H1 (cell line): Measurements from ENCODE around the gene PRDM10. TPM values are rescaled to one million over a fixed set of nuclear protein-coding genes. Genes with fewer than 3 reads are reported as not detected.
"Not testable (repeated sequence)": the region's sequence is repeated elsewhere in the genome, so short reads cannot be mapped to it uniquely, and the experiment has no call there.

Experiments used
- CTCF ChIA-PET: fragments of 300-600 bp; sonication (Branson Sonifier 250); formaldehyde crosslinking; loops from one replicate; lab custom pipeline; 2021; ENCODE audit not compliant: partially characterized antibody; lab: Charles Lee
- POLR2A ChIA-PET: fragments of 300-600 bp; sonication (Branson Sonifier 250); formaldehyde crosslinking; loops from one replicate; lab custom pipeline; 2021; ENCODE audit warnings: inconsistent platforms; ENCODE audit not compliant: partially characterized antibody; lab: Charles Lee
- DNase-seq, 2 experiments: peaks; one replicate each; pipeline versions ENCODE4 v3.0.0 to v3.0.0-alpha.2; 2010 to 2022; ENCODE audit warnings: low spot score in 2 of 2, low read depth in 1 of 2, mixed read lengths in 1 of 2
- FAIRE-seq: peaks from 2 replicates; lab custom pipeline; 2011; peaks lifted over from hg19 to GRCh38; lab: Jason Lieb, UNC
- H2AFZ ChIP-seq: 2 replicates; pipeline ENCODE4 v1.8.1; 2012; ENCODE audit warnings: low read length, inconsistent platforms
- H2AK5ac ChIP-seq: 2 replicates; pipeline ENCODE4 v1.6.1; 2013; ENCODE audit warnings: low read depth, low read length
- H2BK120ac ChIP-seq: replicated peaks from 2 replicates; pipeline ENCODE3; 2013; ENCODE audit warnings: low read depth, low read length, inconsistent platforms
- H2BK12ac ChIP-seq: 2 replicates; pipeline ENCODE4 v1.6.1; 2013; ENCODE audit warnings: low read depth, low read length
- H2BK15ac ChIP-seq: 2 replicates; pipeline ENCODE4 v1.6.1; 2013; ENCODE audit warnings: low read length
- H2BK20ac ChIP-seq: 2 replicates; pipeline ENCODE4 v1.6.1; 2013; ENCODE audit warnings: low read length
- H2BK5ac ChIP-seq: 2 replicates; pipeline ENCODE4 v1.6.1; 2013; ENCODE audit warnings: low read depth, low read length
- H3K14ac ChIP-seq: 2 replicates; pipeline ENCODE4 v1.6.1; 2013; ENCODE audit warnings: inconsistent platforms; ENCODE audit not compliant: insufficient read length
- H3K18ac ChIP-seq: 2 replicates; pipeline ENCODE4 v1.6.1; 2013; ENCODE audit warnings: low read length; ENCODE audit errors: extremely low read depth
- H3K23ac ChIP-seq: 2 replicates; pipeline ENCODE4 v1.6.1; 2013; ENCODE audit warnings: inconsistent platforms; ENCODE audit not compliant: insufficient read length
- H3K23me2 ChIP-seq: 2 replicates; pipeline ENCODE4 v1.6.1; 2013; ENCODE audit warnings: low read depth, low read length
- H3K27ac ChIP-seq: 2 replicates; pipeline ENCODE4 v1.6.1; 2011; ENCODE audit warnings: low read depth, low read length, inconsistent platforms
- H3K27me3 ChIP-seq, 4 experiments: replicated peaks in 1 of 4; 1 replicate in 1 of 4; 2 replicates in 3 of 4; pipeline versions ENCODE4 v1.6.1 to v1.8.1; 2011 to 2013; ENCODE audit warnings: low read length in 3 of 4, mild to moderate bottlenecking in 3 of 4, inconsistent platforms in 2 of 4, mixed read lengths in 2 of 4, moderate library complexity in 1 of 4; ENCODE audit not compliant: control insufficient read depth in 3 of 4, insufficient read depth in 3 of 4; ENCODE audit errors: extremely low read depth in 1 of 4
- H3K36me3 ChIP-seq, 4 experiments: 2 replicates each; pipeline versions ENCODE4 v1.6.1 to v1.8.1; 2011 to 2013; ENCODE audit warnings: mild to moderate bottlenecking in 4 of 4, low read length in 3 of 4, moderate library complexity in 2 of 4, control low read depth in 1 of 4, inconsistent platforms in 1 of 4; ENCODE audit not compliant: insufficient read depth in 4 of 4, control insufficient read depth in 2 of 4
- H3K4ac ChIP-seq: replicated peaks from 2 replicates; pipeline ENCODE3; 2013; ENCODE audit warnings: low read length, low read depth, mixed read lengths, inconsistent platforms; ENCODE audit not compliant: insufficient read length
- H3K4me1 ChIP-seq, 4 experiments: replicated peaks in 1 of 4; 1 replicate in 1 of 4; 2 replicates in 3 of 4; pipeline versions ENCODE4 v1.6.1 to v1.8.1; 2011 to 2013; ENCODE audit warnings: low read length in 3 of 4, inconsistent platforms in 2 of 4, mixed read lengths in 1 of 4; ENCODE audit not compliant: insufficient read depth in 4 of 4, control insufficient read depth in 3 of 4
- H3K4me2 ChIP-seq, 2 experiments: 2 replicates each; pipeline versions ENCODE4 v1.6.1 to v1.8.1; 2011 to 2013; ENCODE audit warnings: low read depth in 2 of 2, low read length in 2 of 2, control low read depth in 1 of 2, inconsistent platforms in 1 of 2, mild to moderate bottlenecking in 1 of 2; ENCODE audit not compliant: insufficient read depth in 1 of 2
- H3K4me3 ChIP-seq, 4 experiments: fragments of 200-600, 300-600 bp in 1 of 4; sonication (generic), shearing (Covaris generic), sonication (Bioruptor Twin) in 1 of 4; 2 replicates each; pipeline versions ENCODE4 v1.5.1 to v1.8.1; 2011 to 2016; ENCODE audit warnings: low read length in 4 of 4, low read depth in 3 of 4, control low read depth in 2 of 4, inconsistent platforms in 2 of 4, mild to moderate bottlenecking in 2 of 4, mixed read lengths in 1 of 4, moderate library complexity in 1 of 4; ENCODE audit not compliant: insufficient read depth in 2 of 4; ENCODE audit errors: extremely low read depth in 1 of 4
- H3K56ac ChIP-seq: replicated peaks from 2 replicates; pipeline ENCODE3; 2013; ENCODE audit warnings: low read depth, mild to moderate bottlenecking, mixed read lengths, low read length, inconsistent platforms; ENCODE audit not compliant: insufficient read length
- H3K79me1 ChIP-seq: 2 replicates; pipeline ENCODE4 v1.6.1; 2013; ENCODE audit warnings: low read depth, low read length, control low read depth
- H3K79me2 ChIP-seq, 2 experiments: 2 replicates each; pipeline versions ENCODE4 v1.6.1 to v1.8.1; 2012 to 2013; ENCODE audit warnings: low read length in 2 of 2, mild to moderate bottlenecking in 2 of 2, inconsistent platforms in 1 of 2; ENCODE audit not compliant: insufficient read depth in 2 of 2, control insufficient read depth in 1 of 2
- H3K9ac ChIP-seq, 4 experiments: replicated peaks in 1 of 4; 1 replicate in 1 of 4; 2 replicates in 3 of 4; pipeline versions ENCODE4 v1.6.1 to v1.8.1; 2011 to 2013; ENCODE audit warnings: low read depth in 3 of 4, low read length in 3 of 4, control low read depth in 2 of 4, mild to moderate bottlenecking in 2 of 4, moderate library complexity in 2 of 4, inconsistent platforms in 1 of 4; ENCODE audit errors: extremely low read depth in 1 of 4
- H3K9me3 ChIP-seq, 2 experiments: 2 replicates each; pipeline versions ENCODE4 v1.6.1 to v1.8.1; 2012 to 2013; ENCODE audit warnings: mild to moderate bottlenecking in 2 of 2, moderate library complexity in 2 of 2, control low read depth in 1 of 2, inconsistent platforms in 1 of 2, low read depth in 1 of 2, low read length in 1 of 2, mixed read lengths in 1 of 2; ENCODE audit not compliant: insufficient read depth in 2 of 2
- H4K20me1 ChIP-seq, 2 experiments: replicated peaks in 1 of 2; 2 replicates each; pipeline versions ENCODE3 to v1.8.1; 2011 to 2013; ENCODE audit warnings: inconsistent platforms in 2 of 2, low read length in 2 of 2, mild to moderate bottlenecking in 1 of 2; ENCODE audit not compliant: insufficient read depth in 2 of 2, control insufficient read depth in 1 of 2
- H4K5ac ChIP-seq: 2 replicates; pipeline ENCODE4 v1.6.1; 2013; ENCODE audit warnings: low read length, low read depth, mixed read lengths, inconsistent platforms; ENCODE audit not compliant: insufficient read length
- H4K8ac ChIP-seq: 2 replicates; pipeline ENCODE4 v1.8.0; 2013; ENCODE audit warnings: mild to moderate bottlenecking, moderate library complexity, low read length, inconsistent platforms; ENCODE audit not compliant: insufficient read depth; ENCODE audit errors: extremely low read depth
- H4K91ac ChIP-seq: replicated peaks from 2 replicates; pipeline ENCODE3; 2013; ENCODE audit warnings: low read length, mixed read lengths, inconsistent platforms; ENCODE audit not compliant: insufficient read length
- WGBS, 2 experiments: shearing (Covaris generic) in 1 of 2; methylation state at CpG; one replicate each; pipeline versions ENCODE4 v1.1.6 to v1.1.7; 2013 to 2015; ENCODE audit warnings: low lambda C conversion rate in 2 of 2, mixed read lengths in 2 of 2, inconsistent platforms in 1 of 2, low coverage in 1 of 2, missing lambda C conversion rate in 1 of 2; ENCODE audit not compliant: insufficient replicate concordance in 2 of 2, insufficient coverage in 1 of 2, insufficient read length in 1 of 2; ENCODE audit errors: extremely low coverage in 1 of 2, missing lambda C conversion rate in 1 of 2; 5-methylcytosine and 5-hydroxymethylcytosine counted together
- polyA plus RNA-seq, 7 experiments: library from polyadenylated mRNA; depleted of rRNA in 3 of 7; stranded (reverse) in 5 of 7; unstranded in 2 of 7; fragments of >200 nt in 5 of 7; fragments of 200-250 nt in 2 of 7; gene quantifications; 1 replicate in 5 of 7; 2 replicates in 1 of 7; 4 replicates in 1 of 7; pipeline versions ENCODE4 v1.2.1 to v1.2.3, GENCODE V29; 2011 to 2013; ENCODE audit warnings: missing spikeins in 2 of 7, mixed read lengths in 2 of 7
- total RNA-seq: library from RNA; stranded (reverse); fragmentation: NEBNext Ultra II Directional; extraction: Animal tissue kit (Norgen Biotek cat#: 25700); gene quantifications from 2 replicates; pipeline ENCODE4 v1.2.1, GENCODE V29; 2021

The PRDM10 gene
- total and polyA plus RNA-seq, 2 of the 8 experiments (the other 6 are each of a cell fraction or from before 2014, with no cell fraction given), result 15.5 to 19.2 TPM

DNA sequence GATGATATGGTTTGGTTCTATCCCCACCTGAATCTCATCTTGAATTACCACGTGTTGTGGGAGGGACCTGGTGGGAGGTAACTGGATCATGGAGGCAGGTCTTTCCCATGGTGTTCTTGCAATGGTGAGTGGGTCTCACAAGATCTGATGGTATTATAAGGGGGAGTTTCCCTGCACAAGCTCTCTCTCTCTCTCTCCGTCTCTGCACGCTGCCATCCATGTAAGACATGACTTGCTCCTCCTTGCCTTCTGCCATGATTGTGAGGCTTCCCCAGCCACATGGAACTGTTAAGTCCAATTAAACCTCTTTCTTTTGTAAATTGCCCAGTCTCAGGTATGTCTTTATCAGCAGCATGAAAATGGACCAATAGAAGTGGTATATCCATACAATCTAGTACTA, 13.2 kb upstream of the PRDM10 start:
- H2BK5ac ChIP-seq, H2BK15ac ChIP-seq, H3K23ac ChIP-seq, H2AK5ac ChIP-seq, H3K27ac ChIP-seq, H2BK12ac ChIP-seq, H4K5ac ChIP-seq, H3K9ac ChIP-seq, H3K79me1 ChIP-seq, H2BK20ac ChIP-seq, H3K4me3 ChIP-seq, H4K8ac ChIP-seq, H3K9me3 ChIP-seq, H3K4me2 ChIP-seq, H3K4me1 ChIP-seq, H2BK120ac ChIP-seq, H2AFZ ChIP-seq, H4K20me1 ChIP-seq, H3K36me3 ChIP-seq, H3K79me2 ChIP-seq, H3K27me3 ChIP-seq, DNase-seq, H3K4ac ChIP-seq, H3K14ac ChIP-seq, H4K91ac ChIP-seq, H3K23me2 ChIP-seq, H3K56ac ChIP-seq, H3K18ac ChIP-seq, FAIRE-seq: not testable (repeated sequence)
- CTCF ChIA-PET, result interaction anchor here (0.5 kb wide), 1 partner anchor 22 kb away, joined by 3 read pairs; no protein-coding TSS in a partner anchor
- POLR2A ChIA-PET, result interaction anchor here (1.7 to 4.3 kb wide), 2 partner anchors 9 to 14 kb away, joined by 3 to 30 read pairs; partner anchors contain the start of gene PRDM10
- 93% methylated on average over 3 of the region's 3 CpGs; no CpG with 5 or more reads in 1 of the 2 experiments for WGBS, 2 experiments
